ENCODE results near the gene RAB3IP. TPM values are rescaled to one million over a fixed set of nuclear protein-coding genes. Genes with fewer than 3 reads are reported as not detected.

The RAB3IP gene
- total RNA-seq, 1 donor from 2014 or later = 111 TPM

GRCh38 chr12:69720750-69721149, 17.9 kb upstream of the RAB3IP start:
- H2AFZ ChIP-seq (replicated peaks) = no peak overlapping the region
- H3K4me3 ChIP-seq = no peak overlapping the region
- Mint-ChIP-seq H3K27me3 (ENCODE audit: insufficient read depth, low read depth) (peaks cover 4% of the 10 kb centered on the region), H3K4me3 (no peak overlapping the region), H3K27ac (no peak overlapping the region), H3K36me3 (no peaks in the 10 kb centered on the region), H3K9me3 (no peaks in the 10 kb centered on the region), H3K4me1 (peaks cover 3% of the 10 kb centered on the region)
- H4K20me1 ChIP-seq (ENCODE audit: low read depth) = no peaks in the 10 kb centered on the region
- no peaks in the 10 kb centered on the region for H3K27me3 ChIP-seq
- no peaks in the 10 kb centered on the region for H3K79me2 ChIP-seq (ENCODE audit: low read depth)
- no peaks in the 10 kb centered on the region for H3K36me3 ChIP-seq
- H3K9me3 ChIP-seq (ENCODE audit: low read depth) = no peaks in the 10 kb centered on the region
- H3K9ac ChIP-seq = no peak overlapping the region
- H3K4me2 ChIP-seq = no peak overlapping the region
- no peak overlapping the region for H3K27ac ChIP-seq
- H3K4me1 ChIP-seq = peaks cover 3% of the 10 kb centered on the region
- DNase-seq (ENCODE audit: low spot score) = no peak
- no peaks in the 10 kb centered on the region for H3F3A ChIP-seq (ENCODE audit: low read depth)
- TF ChIP-seq, protein P1, sequence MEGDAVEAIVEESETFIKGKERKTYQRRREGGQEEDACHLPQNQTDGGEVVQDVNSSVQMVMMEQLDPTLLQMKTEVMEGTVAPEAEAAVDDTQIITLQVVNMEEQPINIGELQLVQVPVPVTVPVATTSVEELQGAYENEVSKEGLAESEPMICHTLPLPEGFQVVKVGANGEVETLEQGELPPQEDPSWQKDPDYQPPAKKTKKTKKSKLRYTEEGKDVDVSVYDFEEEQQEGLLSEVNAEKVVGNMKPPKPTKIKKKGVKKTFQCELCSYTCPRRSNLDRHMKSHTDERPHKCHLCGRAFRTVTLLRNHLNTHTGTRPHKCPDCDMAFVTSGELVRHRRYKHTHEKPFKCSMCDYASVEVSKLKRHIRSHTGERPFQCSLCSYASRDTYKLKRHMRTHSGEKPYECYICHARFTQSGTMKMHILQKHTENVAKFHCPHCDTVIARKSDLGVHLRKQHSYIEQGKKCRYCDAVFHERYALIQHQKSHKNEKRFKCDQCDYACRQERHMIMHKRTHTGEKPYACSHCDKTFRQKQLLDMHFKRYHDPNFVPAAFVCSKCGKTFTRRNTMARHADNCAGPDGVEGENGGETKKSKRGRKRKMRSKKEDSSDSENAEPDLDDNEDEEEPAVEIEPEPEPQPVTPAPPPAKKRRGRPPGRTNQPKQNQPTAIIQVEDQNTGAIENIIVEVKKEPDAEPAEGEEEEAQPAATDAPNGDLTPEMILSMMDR (IDR thresholded peaks at IDR 0.05) = no peak
- TF ChIP-seq EZH2phosphoT487 (IDR thresholded peaks at IDR 0.05) (no peak), EZH2 (IDR thresholded peaks at IDR 0.05) (no peak)

DNA sequence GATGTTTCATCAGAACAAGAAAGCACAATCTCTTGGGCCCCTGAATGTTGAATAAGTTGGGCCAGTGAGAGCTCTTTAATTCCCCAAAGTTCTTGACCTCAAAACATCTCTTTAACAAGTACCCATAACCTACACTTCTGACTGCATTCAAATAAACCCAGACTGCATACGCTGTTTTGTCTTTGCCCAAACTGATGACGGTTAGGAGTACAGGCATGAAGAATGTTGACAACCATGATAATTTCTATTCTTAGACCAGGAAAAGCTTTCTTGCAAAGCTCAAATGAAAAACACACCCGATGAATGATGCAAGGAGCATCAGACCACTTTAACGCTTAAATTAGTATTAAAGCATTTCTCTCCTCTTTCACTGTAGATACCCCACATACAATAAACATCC, 11.7 kb upstream of the RAB3IP start:
- H3K4me1 ChIP-seq = peaks cover 3% of the 10 kb centered on the region
- no peak overlapping the region for H3K27ac Mint-ChIP-seq
- peaks cover 4% of the 10 kb centered on the region for H3K4me1 Mint-ChIP-seq
- H2AFZ ChIP-seq (replicated peaks) = no peak overlapping the region
- H3K4me3 Mint-ChIP-seq = no peak overlapping the region
- no peaks in the 10 kb centered on the region for H3F3A ChIP-seq (ENCODE audit: low read depth)
- peaks cover 2% of the 10 kb centered on the region for H3K27me3 Mint-ChIP-seq (ENCODE audit: insufficient read depth, low read depth)
- no peak overlapping the region for H3K4me2 ChIP-seq
- no peak overlapping the region for H3K4me3 ChIP-seq
- TF ChIP-seq EZH2 (IDR thresholded peaks at IDR 0.05) (no peak), EZH2phosphoT487 (IDR thresholded peaks at IDR 0.05) (no peak)
- TF ChIP-seq, protein P1 (IDR thresholded peaks at IDR 0.05) = no peak
- no peaks in the 10 kb centered on the region for H3K9me3 Mint-ChIP-seq
- H3K79me2 ChIP-seq (ENCODE audit: low read depth) = no peaks in the 10 kb centered on the region
- DNase-seq (ENCODE audit: low spot score) = no peak
- H4K20me1 ChIP-seq (ENCODE audit: low read depth) = no peaks in the 10 kb centered on the region
- H3K36me3 ChIP-seq = no peaks in the 10 kb centered on the region
- no peak overlapping the region for H3K27ac ChIP-seq
- no peak overlapping the region for H3K9ac ChIP-seq
- H3K36me3 Mint-ChIP-seq = no peaks in the 10 kb centered on the region
- no peaks in the 10 kb centered on the region for H3K9me3 ChIP-seq (ENCODE audit: low read depth)
- H3K27me3 ChIP-seq = no peaks in the 10 kb centered on the region

GRCh38 chr12:69732088-69732487, 6.6 kb upstream of the RAB3IP start:
- no peaks in the 10 kb centered on the region for H3F3A ChIP-seq (ENCODE audit: low read depth)
- no peak overlapping the region for H3K9ac ChIP-seq
- no peaks in the 10 kb centered on the region for H3K36me3 Mint-ChIP-seq
- H3K4me3 Mint-ChIP-seq = no peak overlapping the region
- no peak overlapping the region for H3K4me2 ChIP-seq
- no peak overlapping the region for H3K27ac ChIP-seq
- no peaks in the 10 kb centered on the region for H4K20me1 ChIP-seq (ENCODE audit: low read depth)
- DNase-seq (ENCODE audit: low spot score) = no peak
- H3K79me2 ChIP-seq (ENCODE audit: low read depth) = no peaks in the 10 kb centered on the region
- peaks cover 16% of the 10 kb centered on the region for H3K27me3 ChIP-seq
- no peaks in the 10 kb centered on the region for H3K27me3 Mint-ChIP-seq (ENCODE audit: insufficient read depth, low read depth)
- H2AFZ ChIP-seq (replicated peaks) = no peak overlapping the region
- no peak overlapping the region for H3K4me3 ChIP-seq
- no peaks in the 10 kb centered on the region for H3K9me3 Mint-ChIP-seq
- TF ChIP-seq EZH2 (IDR thresholded peaks at IDR 0.05) (no peak), EZH2phosphoT487 (IDR thresholded peaks at IDR 0.05) (no peak)
- TF ChIP-seq, protein P1 (IDR thresholded peaks at IDR 0.05) = no peak
- H3K27ac Mint-ChIP-seq = no peak overlapping the region
- no peaks in the 10 kb centered on the region for H3K36me3 ChIP-seq
- H3K9me3 ChIP-seq (ENCODE audit: low read depth) = no peaks in the 10 kb centered on the region
- peaks cover under 1% of the 10 kb centered on the region for H3K4me1 Mint-ChIP-seq
- H3K4me1 ChIP-seq = no peaks in the 10 kb centered on the region

Data from neural progenitor cell (in vitro differentiated cells).